Type B pancreatic cell (in vitro differentiated cells): ENCODE data around the gene SLC35D3. TPM values are rescaled to one million over a fixed set of nuclear protein-coding genes. Genes with fewer than 3 reads are reported as not detected.
"Not testable (repeated sequence)": the region's sequence is repeated elsewhere in the genome, so short reads cannot be mapped to it uniquely, and the experiment has no call there.

Experiments
- DNase-seq: peaks from one replicate; pipeline ENCODE4 v3.0.0; 2021; ENCODE audit warnings: mixed read lengths; ENCODE audit not compliant: unreplicated experiment; ENCODE audit errors: extremely low spot score
- H3K27ac Mint-ChIP-seq: 2 replicates; pipeline ENCODE4 v1.8.0; 2021; ENCODE audit warnings: mild to moderate bottlenecking, mixed read lengths
- H3K27me3 Mint-ChIP-seq: 2 replicates; pipeline ENCODE4 v1.8.0; 2021; ENCODE audit warnings: mixed read lengths
- H3K36me3 Mint-ChIP-seq: 2 replicates; pipeline ENCODE4 v1.8.0; 2021; ENCODE audit warnings: mixed read lengths
- H3K4me1 Mint-ChIP-seq: one replicate; pipeline ENCODE4 v1.8.0; 2021; ENCODE audit warnings: mixed read lengths; ENCODE audit not compliant: unreplicated experiment
- H3K4me3 Mint-ChIP-seq: 2 replicates; pipeline ENCODE4 v1.8.0; 2021; ENCODE audit warnings: mild to moderate bottlenecking, mixed read lengths
- H3K9me3 Mint-ChIP-seq: 2 replicates; pipeline ENCODE4 v1.8.0; 2021; ENCODE audit warnings: mixed read lengths
- total RNA-seq: library from RNA; stranded (reverse); gene quantifications from 2 replicates; pipeline ENCODE4 v1.2.1, GENCODE V29; 2021; ENCODE audit warnings: low replicate concordance
- TF ChIP-seq, protein P1 (sequence below): fragments of 200-600 bp; sonication (generic); conservative IDR thresholded peaks from 2 replicates; pipeline ENCODE4 v1.5.0; 2021; ENCODE audit warnings: antibody characterized with exemption, mild to moderate bottlenecking

Gene SLC35D3
- total RNA-seq, 1 donor from 2014 or later = 0.41 TPM

DNA sequence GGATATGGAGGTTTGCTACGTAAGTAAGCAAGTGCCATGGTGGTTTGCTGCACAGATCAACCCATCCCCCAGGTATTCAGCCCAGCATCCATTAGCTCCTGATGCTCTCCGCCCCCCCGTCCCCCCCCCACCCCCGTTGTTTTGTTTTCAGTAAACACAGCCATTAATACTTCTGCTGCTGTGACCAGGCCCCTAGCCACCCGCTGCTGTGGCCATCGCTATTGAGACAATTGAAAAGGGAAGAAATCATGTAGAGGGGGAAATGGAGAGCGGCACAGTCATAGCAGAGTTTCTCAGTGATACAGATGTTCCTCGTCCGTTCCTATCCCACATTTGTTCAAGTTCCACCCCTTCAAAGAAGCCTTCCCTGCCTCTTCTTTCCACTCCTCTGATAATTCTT, 24.9 kb downstream of the SLC35D3 start:
- DNase-seq = no peak
- H3K27ac Mint-ChIP-seq = no peak overlapping the region

GRCh38 chr6:136949957-136950356, 27.9 kb downstream of the SLC35D3 start:
- H3K9me3 Mint-ChIP-seq, H3K27ac Mint-ChIP-seq, DNase-seq, H3K36me3 Mint-ChIP-seq, H3K4me3 Mint-ChIP-seq, H3K4me1 Mint-ChIP-seq, H3K27me3 Mint-ChIP-seq: not testable (repeated sequence)

More for the DNA sequence above, 24.9 kb downstream of the SLC35D3 start:
- Mint-ChIP-seq H3K4me1 (no peaks in the 10 kb centered on the region), H3K36me3 (peaks cover 3% of the 10 kb centered on the region), H3K27me3 (peaks cover 3% of the 10 kb centered on the region), H3K4me3 (no peak overlapping the region), H3K9me3 (peaks cover 4% of the 10 kb centered on the region)
- TF ChIP-seq, protein P1, sequence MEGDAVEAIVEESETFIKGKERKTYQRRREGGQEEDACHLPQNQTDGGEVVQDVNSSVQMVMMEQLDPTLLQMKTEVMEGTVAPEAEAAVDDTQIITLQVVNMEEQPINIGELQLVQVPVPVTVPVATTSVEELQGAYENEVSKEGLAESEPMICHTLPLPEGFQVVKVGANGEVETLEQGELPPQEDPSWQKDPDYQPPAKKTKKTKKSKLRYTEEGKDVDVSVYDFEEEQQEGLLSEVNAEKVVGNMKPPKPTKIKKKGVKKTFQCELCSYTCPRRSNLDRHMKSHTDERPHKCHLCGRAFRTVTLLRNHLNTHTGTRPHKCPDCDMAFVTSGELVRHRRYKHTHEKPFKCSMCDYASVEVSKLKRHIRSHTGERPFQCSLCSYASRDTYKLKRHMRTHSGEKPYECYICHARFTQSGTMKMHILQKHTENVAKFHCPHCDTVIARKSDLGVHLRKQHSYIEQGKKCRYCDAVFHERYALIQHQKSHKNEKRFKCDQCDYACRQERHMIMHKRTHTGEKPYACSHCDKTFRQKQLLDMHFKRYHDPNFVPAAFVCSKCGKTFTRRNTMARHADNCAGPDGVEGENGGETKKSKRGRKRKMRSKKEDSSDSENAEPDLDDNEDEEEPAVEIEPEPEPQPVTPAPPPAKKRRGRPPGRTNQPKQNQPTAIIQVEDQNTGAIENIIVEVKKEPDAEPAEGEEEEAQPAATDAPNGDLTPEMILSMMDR = no peak

DNA sequence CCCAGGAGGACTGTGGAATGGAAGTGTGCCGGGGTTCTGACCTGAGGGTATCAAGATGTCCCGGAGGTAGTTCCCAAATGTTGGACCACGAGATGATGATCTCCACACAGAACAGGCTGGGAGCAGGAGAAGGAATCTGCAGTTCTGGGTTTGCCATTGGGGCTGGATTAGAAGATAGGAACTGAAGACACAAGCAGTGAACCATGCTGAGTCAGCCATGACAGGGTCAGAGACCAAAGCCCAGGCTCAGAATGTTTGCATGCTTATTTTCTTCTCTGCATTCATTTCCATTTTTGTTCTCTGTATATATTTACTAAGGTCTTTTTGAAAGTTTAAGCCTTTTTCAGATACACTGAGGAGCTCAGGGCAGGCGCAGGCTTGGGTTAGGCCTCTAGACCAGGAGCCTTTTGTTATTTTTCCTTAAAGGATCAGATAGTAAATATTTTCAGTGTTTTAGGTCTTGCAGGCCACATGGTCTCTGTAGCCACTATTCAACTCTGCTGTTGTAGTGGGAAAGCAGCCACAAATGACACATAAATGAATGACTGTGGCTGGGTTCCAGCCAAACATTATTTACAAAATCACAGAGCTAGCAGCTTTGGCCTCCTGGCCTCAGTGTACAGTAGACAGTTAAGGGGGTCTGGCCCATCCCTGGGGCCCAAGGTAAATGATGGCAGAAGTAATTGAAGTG, 28.5 kb downstream of the SLC35D3 start:
- H3K36me3 Mint-ChIP-seq = peaks cover 3% of the 10 kb centered on the region
- TF ChIP-seq, protein P1 = no peak
- no peak for DNase-seq
- no peak overlapping the region for H3K4me3 Mint-ChIP-seq
- H3K27me3 Mint-ChIP-seq = peaks cover 3% of the 10 kb centered on the region
- H3K9me3 Mint-ChIP-seq = peaks cover 4% of the 10 kb centered on the region
- no peaks in the 10 kb centered on the region for H3K4me1 Mint-ChIP-seq
- no peak overlapping the region for H3K27ac Mint-ChIP-seq

DNA sequence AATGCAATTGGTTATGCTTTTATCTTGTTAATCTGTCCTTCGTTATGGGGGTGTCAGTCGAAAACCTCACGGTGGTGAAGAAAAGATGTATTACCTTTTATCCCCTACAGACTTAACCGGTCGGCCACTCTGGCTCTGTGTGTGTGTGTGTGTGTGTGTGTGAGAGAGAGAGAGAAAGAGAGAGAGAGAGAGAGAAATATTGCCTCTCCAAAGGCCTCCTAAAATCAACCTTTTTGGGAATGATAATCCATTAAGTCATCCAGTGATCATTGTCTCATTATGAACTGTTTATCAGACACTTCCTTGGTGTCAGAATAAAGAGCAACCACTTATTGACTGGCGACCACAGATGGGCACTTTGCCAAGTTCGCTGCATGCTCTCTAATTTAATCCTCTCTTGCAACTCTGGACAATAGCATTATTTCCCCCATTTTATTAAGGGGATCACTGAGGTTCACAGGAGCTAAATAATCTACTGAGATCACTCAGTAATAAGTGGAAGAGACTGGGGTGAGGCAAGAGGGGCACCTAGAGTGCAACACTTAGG, 30.7 kb downstream of the SLC35D3 start:
- H3K27me3 Mint-ChIP-seq = no peaks in the 10 kb centered on the region
- DNase-seq = no peak
- H3K36me3 Mint-ChIP-seq = peaks cover 3% of the 10 kb centered on the region
- H3K9me3 Mint-ChIP-seq = peaks cover 4% of the 10 kb centered on the region
- H3K4me1 Mint-ChIP-seq = peaks cover 5% of the 10 kb centered on the region
- H3K27ac Mint-ChIP-seq = no peak overlapping the region
- no peak overlapping the region for H3K4me3 Mint-ChIP-seq
- TF ChIP-seq, protein P1 = no peak

- H3K27ac Mint-ChIP-seq = no peak overlapping the region
- peaks cover 18% of the 10 kb centered on the region for H3K4me1 Mint-ChIP-seq
- no peak for DNase-seq
- no peaks in the 10 kb centered on the region for H3K36me3 Mint-ChIP-seq
- TF ChIP-seq, protein P1 = no peak
- H3K27me3 Mint-ChIP-seq = peaks cover 3% of the 10 kb centered on the region
- H3K9me3 Mint-ChIP-seq = no peaks in the 10 kb centered on the region
- H3K4me3 Mint-ChIP-seq = no peak overlapping the region
These were observed 33.0 kb downstream of the SLC35D3 start for GRCh38 chr6:136955123-136955522.
